Lower leg skin (tissue), 4 donors: ENCODE data around the gene IL1RAP. TPM values are rescaled to one million over a fixed set of nuclear protein-coding genes. Genes with fewer than 3 reads are reported as not detected.

Source experiments
- DNase-seq, 2 donors: peaks; one replicate each; pipeline ENCODE4 v3.0.0-alpha.2; 2019; ENCODE audit warnings: low spot score in 2 of 2
- H3K4me3 ChIP-seq: fragments of 200-600 bp; sonication (generic); 2 replicates; pipeline ENCODE4 v1.5.1; 2017; ENCODE audit warnings: mild to moderate bottlenecking, low read depth; ENCODE audit not compliant: poor library complexity, severe bottlenecking
- CTCF ChIP-seq, 3 donors: fragments of 450-650 bp; IDR thresholded peaks; one replicate each; pipeline ENCODE4 v1.5.1; 2016; ENCODE audit warnings: antibody characterized with exemption in 3 of 3, mild to moderate bottlenecking in 3 of 3, moderate library complexity in 2 of 3
- POLR2A ChIP-seq, 2 donors: fragments of 450-650 bp; IDR thresholded peaks; one replicate each; pipeline ENCODE4 v1.6.1; 2016 to 2017; ENCODE audit warnings: antibody characterized with exemption in 2 of 2, mild to moderate bottlenecking in 1 of 2, moderate library complexity in 1 of 2
- WGBS, 2 donors: methylation state at CpG; one replicate each; pipeline ENCODE4 v1.1.5; 2018; 5-methylcytosine and 5-hydroxymethylcytosine counted together
- intact Hi-C: fragments of 100-400 bp; cut with DNase I; formaldehyde crosslinking; loops from one replicate; pipeline ENCODE4 v1.15.0; 2023; ENCODE audit warnings: low total_unique reads
- total RNA-seq, 4 donors: library from RNA; depleted of rRNA; stranded (reverse); fragments of >200 nt; gene quantifications; one replicate each; pipeline ENCODE4 v1.1.0, GENCODE V29; 2016

IL1RAP gene
- total RNA-seq, 4 donors from 2014 or later, result 18.5 to 37.7 (median 23.9) TPM

DNA sequence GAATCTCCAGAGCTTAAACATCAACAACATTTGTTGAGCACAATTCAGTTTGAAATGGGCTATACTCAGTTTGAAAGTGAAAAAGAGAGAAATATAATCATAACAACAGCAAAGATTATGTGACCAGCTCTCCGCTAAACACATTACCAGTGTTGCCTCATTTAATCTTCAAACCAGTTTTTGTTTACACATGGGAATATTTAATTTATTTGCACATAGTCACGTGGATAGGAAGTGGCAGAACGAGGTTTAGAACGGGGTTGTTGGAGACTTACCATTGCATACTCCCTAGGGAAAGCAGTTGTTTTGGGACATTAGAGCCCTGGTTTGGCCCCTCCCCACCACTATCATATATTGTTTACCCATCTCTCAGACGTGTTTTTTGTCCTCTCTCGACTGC is 77.2 kb downstream of the IL1RAP start:
- DNase-seq, result no peak
- 63 to 69% methylated on average over 6 of the region's 6 CpGs for WGBS, 2 donors
- intact Hi-C loops, result no loop called here
- TF ChIP-seq CTCF (IDR thresholded peaks at IDR 0.05) (no peak), POLR2A (IDR thresholded peaks at IDR 0.05) (no peak)
- H3K4me3 ChIP-seq, result no peak overlapping the region

- intact Hi-C loops, result no loop called here
- no peak for DNase-seq
- no peak for TF ChIP-seq POLR2A (IDR thresholded peaks at IDR 0.05)
- TF ChIP-seq CTCF (IDR thresholded peaks at IDR 0.05), result no peak
- H3K4me3 ChIP-seq, result no peak overlapping the region
- WGBS, 2 donors, result 72 to 81% methylated on average over 2 of the region's 2 CpGs
Measured at GRCh38 chr3:190593075-190593474, 79.2 kb downstream of the IL1RAP start.

GRCh38 chr3:190594171-190594570 is 80.3 kb downstream of the IL1RAP start:
- no peak overlapping the region for H3K4me3 ChIP-seq
- intact Hi-C loops, result no loop called here
- TF ChIP-seq POLR2A (IDR thresholded peaks at IDR 0.05) (no peak), CTCF (IDR thresholded peaks at IDR 0.05) (no peak)
- WGBS, 2 donors, result 46 to 60% methylated on average over 4 of the region's 4 CpGs
- DNase-seq, result no peak

- DNase-seq, result no peak
- TF ChIP-seq CTCF (IDR thresholded peaks at IDR 0.05), result no peak
- no peak for TF ChIP-seq POLR2A (IDR thresholded peaks at IDR 0.05)
- H3K4me3 ChIP-seq, result no peak overlapping the region
- intact Hi-C loops, result no loop called here
- WGBS, 2 donors, result 74 to 75% methylated on average over 9 of the region's 9 CpGs
Measured at GRCh38 chr3:190595179-190595795, 81.4 kb downstream of the IL1RAP start.

GRCh38 chr3:190595807-190596206 is 81.9 kb downstream of the IL1RAP start:
- WGBS, 2 donors, result 41 to 63% methylated on average over 2 of the region's 2 CpGs
- no peak for DNase-seq
- intact Hi-C loops, result no loop called here
- H3K4me3 ChIP-seq, result no peak overlapping the region
- TF ChIP-seq POLR2A (IDR thresholded peaks at IDR 0.05) (no peak), CTCF (IDR thresholded peaks at IDR 0.05) (no peak)
